ENCODE measurements around the gene SLC39A9. TPM values are rescaled to one million over a fixed set of nuclear protein-coding genes. Genes with fewer than 3 reads are reported as not detected.

The SLC39A9 gene
- total RNA-seq, 1 experiment from 2014 or later: 39.8 TPM

- Mint-ChIP-seq H3K9me3 (peaks cover 3 to 7% of the 10 kb centered on the region in 2 experiments; a peak in 3 of 5 replicates), H3K27ac (no peak overlapping the region), H3K4me3 (no peak overlapping the region), H3K27me3 (ENCODE audit: low read depth) (peaks cover 53% of the 10 kb centered on the region), H3K36me3 (ENCODE audit: insufficient read depth in 1 of 3, low read depth in 3 of 3) (peaks cover 0 to 9% (median 6%) of the 10 kb centered on the region in 3 experiments; a peak in 4 of 7 replicates), H3K4me1 (peaks cover 7 to 13% of the 10 kb centered on the region in 2 experiments; a peak in 3 of 4 replicates)
- peaks cover 23% of the 10 kb centered on the region; the same call in 1 of the 2 replicates for H3K27me3 ChIP-seq (ENCODE audit: insufficient read depth, low read length)
- H3K9me3 ChIP-seq (ENCODE audit: control insufficient read depth, low read depth, low read length): no peaks in the 10 kb centered on the region
- no peak overlapping the region for H3K18ac ChIP-seq (ENCODE audit: insufficient read length, low read depth, low read length)
- no peak overlapping the region for H3K9ac ChIP-seq (ENCODE audit: extremely low read depth, insufficient read length, low read length)
- no peaks in the 10 kb centered on the region for H3K79me1 ChIP-seq (ENCODE audit: insufficient read depth, low read depth, low read length, poor library complexity, severe bottlenecking)
- H3K79me2 ChIP-seq (ENCODE audit: insufficient read depth, low read length): no peaks in the 10 kb centered on the region
- H2AFZ ChIP-seq (ENCODE audit: low read length): no peak overlapping the region
- H3K14ac ChIP-seq (ENCODE audit: insufficient read depth, low read length): no peak overlapping the region
- no CpG with 5 or more reads among the region's 5 CpGs for WGBS (ENCODE audit: extremely low coverage, insufficient read length, low lambda C conversion rate)
- no peak overlapping the region for H2BK120ac ChIP-seq (ENCODE audit: low read depth, low read length, poor library complexity, severe bottlenecking)
- H4K8ac ChIP-seq (replicated peaks; ENCODE audit: insufficient read length, low read depth, low read length): no peak overlapping the region
- no peak overlapping the region for H3T11ph ChIP-seq (ENCODE audit: low read length)
- no peak overlapping the region for H3K23ac ChIP-seq (ENCODE audit: insufficient read length, low read depth, low read length)
- no peak for TF ChIP-seq CTCF (conservative IDR thresholded peaks at IDR 0.05)
- peaks cover 8% of the 10 kb centered on the region for H3K23me2 ChIP-seq (ENCODE audit: insufficient read length, low read depth, low read length, poor library complexity, severe bottlenecking)
- DNase-seq: no peak
- no peak overlapping the region for H3K4me2 ChIP-seq (ENCODE audit: insufficient read depth, insufficient read length, low read length)
- no peak overlapping the region for H4K5ac ChIP-seq (ENCODE audit: insufficient read length, low read depth, low read length)
- no peak overlapping the region for H2BK20ac ChIP-seq (ENCODE audit: low read depth, low read length, poor library complexity, severe bottlenecking)
- no peak overlapping the region for H2AK5ac ChIP-seq (ENCODE audit: insufficient read length, low read length)
- H3K56ac ChIP-seq (ENCODE audit: insufficient read length, low read depth, low read length): no peak overlapping the region
- no peak overlapping the region for H3K27ac ChIP-seq (ENCODE audit: insufficient read length, low read depth, low read length)
- no peaks in the 10 kb centered on the region for H4K20me1 ChIP-seq (ENCODE audit: control insufficient read depth, insufficient read depth, insufficient read length)
- H4K91ac ChIP-seq (ENCODE audit: insufficient read length, low read depth, low read length): no peak overlapping the region
- H3K4me1 ChIP-seq (ENCODE audit: insufficient read depth, low read length): no peaks in the 10 kb centered on the region
- no peak overlapping the region for H2BK15ac ChIP-seq (ENCODE audit: low read depth, low read length)
- no peak overlapping the region for H2BK5ac ChIP-seq (ENCODE audit: insufficient read length, low read length)
- H2BK12ac ChIP-seq (ENCODE audit: insufficient read length, low read depth, low read length): no peak overlapping the region
- H3K4ac ChIP-seq (ENCODE audit: low read depth, low read length): no peak overlapping the region
Observed at GRCh38 chr14:69479696-69480095, 81.2 kb downstream of the SLC39A9 start.
